Skeletal muscle tissue (tissue), 4 donors: ENCODE measurements around the gene TANC1. TPM values are rescaled to one million over a fixed set of nuclear protein-coding genes. Genes with fewer than 3 reads are reported as not detected.

ENCODE experiments used
- H3K27ac ChIP-seq: one replicate; pipeline ENCODE4 v1.7.0; 2013; ENCODE audit warnings: mild to moderate bottlenecking, low read depth, low read length, inconsistent platforms
- H3K27me3 ChIP-seq, 3 donors: one replicate each; pipeline ENCODE4 v1.7.0; 2013; ENCODE audit warnings: low read length in 3 of 3; ENCODE audit not compliant: control insufficient read depth in 3 of 3, insufficient read depth in 3 of 3
- H3K36me3 ChIP-seq, 3 donors: one replicate each; pipeline ENCODE4 v1.7.0; 2013; ENCODE audit warnings: low read length in 3 of 3; ENCODE audit not compliant: control insufficient read depth in 3 of 3, insufficient read depth in 3 of 3
- H3K4me1 ChIP-seq, 3 donors: one replicate each; pipeline ENCODE4 v1.7.0; 2013; ENCODE audit warnings: low read length in 3 of 3, mild to moderate bottlenecking in 3 of 3; ENCODE audit not compliant: control insufficient read depth in 3 of 3, insufficient read depth in 3 of 3
- H3K4me3 ChIP-seq, 3 donors: one replicate each; pipeline ENCODE4 v1.7.0; 2013; ENCODE audit warnings: low read length in 3 of 3
- H3K9ac ChIP-seq, 3 donors: one replicate each; pipeline ENCODE4 v1.7.0; 2013; ENCODE audit warnings: low read length in 3 of 3, mild to moderate bottlenecking in 3 of 3, moderate library complexity in 2 of 3, low read depth in 1 of 3
- H3K9me3 ChIP-seq, 3 donors: one replicate each; pipeline ENCODE4 v1.7.0; 2013; ENCODE audit warnings: low read length in 3 of 3; ENCODE audit not compliant: control insufficient read depth in 3 of 3
- total RNA-seq: library from RNA; depleted of rRNA; stranded (reverse); fragments of >200 nt; gene quantifications from one replicate; pipeline ENCODE4 v1.2.3, GENCODE V29; 2014
- donor health status: Osteomylitis.

Gene TANC1
- total RNA-seq, 1 donor from 2014 or later = 38.1 TPM

DNA sequence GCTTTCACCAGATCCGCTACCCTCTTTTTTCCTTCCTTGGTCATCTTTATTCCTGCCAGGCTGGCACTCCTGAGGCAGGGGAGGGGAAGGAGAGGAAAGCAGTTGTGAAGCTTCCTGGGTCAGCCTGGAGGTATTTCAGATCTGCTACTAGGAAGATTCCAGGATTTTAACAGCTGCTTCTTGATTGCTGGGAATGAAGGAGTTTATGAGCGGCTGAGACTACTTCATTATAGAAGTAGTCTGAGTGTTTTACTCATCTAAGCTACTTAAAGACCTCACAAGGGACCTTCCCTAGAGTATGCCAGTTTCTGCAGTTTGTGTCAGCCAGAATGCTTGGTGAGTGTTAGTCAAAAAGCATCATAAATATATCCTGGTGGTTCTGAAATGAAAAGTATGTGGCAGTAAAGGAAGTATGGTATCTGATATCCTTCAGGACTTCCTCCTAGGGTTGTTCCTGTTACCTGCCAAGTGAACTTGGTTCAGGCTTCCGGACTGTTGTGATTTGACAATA lies 1.9 kb downstream of the TANC1 start:
- Histone ChIP-seq H3K36me3 (no peaks in the 10 kb centered on the region), H3K4me1 (peaks cover 7 to 21% (median 16%) of the 10 kb centered on the region in 3 donors), H3K27me3 (no peaks in the 10 kb centered on the region), H3K27ac (peak overlapping the region; percentile 82), H3K9ac (peak overlapping the region; percentile 77 to 80 (median 79)), H3K9me3 (no peaks in the 10 kb centered on the region), H3K4me3 (peak overlapping the region; percentile 70 to 84 (median 81))

DNA sequence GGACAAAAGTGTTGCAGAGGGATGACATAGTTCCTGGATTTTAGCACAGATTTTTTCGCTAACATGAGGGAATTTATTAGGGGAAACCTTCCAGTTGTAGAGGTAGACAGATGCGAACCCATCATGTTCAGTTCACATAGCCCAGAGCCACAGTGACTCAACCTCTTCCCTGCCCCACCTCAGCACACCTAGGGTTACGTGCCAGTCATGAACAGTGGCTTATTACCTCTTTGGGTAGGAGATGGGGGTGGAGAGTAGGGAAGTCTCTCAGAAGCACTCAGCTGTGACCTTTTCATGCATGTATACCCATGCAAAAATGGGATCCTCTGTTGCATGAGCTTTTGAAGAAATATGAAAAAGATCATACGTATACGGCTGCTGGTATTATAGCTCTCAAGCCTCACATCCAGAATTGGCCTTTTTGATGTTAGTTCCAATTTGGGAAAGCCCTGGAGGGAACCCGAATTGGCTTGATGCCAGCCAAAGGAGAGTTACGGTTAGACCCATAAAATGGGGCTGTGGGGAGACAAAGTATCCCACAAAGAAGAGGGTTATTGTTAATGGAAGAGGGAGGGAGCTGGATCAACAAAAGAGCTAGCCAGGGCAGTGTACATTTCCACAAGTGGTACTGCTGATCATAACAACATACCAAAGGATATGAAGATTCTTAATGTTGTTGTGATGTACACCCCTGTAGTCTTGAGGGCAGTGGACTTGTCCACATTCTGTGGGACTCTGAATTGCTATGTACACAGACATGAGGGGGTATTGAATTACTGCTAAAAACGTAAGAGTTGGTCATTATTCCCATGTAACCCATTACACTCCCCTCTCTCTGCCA lies 4.9 kb downstream of the TANC1 start:
- Histone ChIP-seq H3K9me3 (no peaks in the 10 kb centered on the region), H3K36me3 (no peaks in the 10 kb centered on the region), H3K27me3 (no peaks in the 10 kb centered on the region), H3K27ac (no peak overlapping the region), H3K4me3 (no peak overlapping the region), H3K4me1 (peaks cover 7 to 16% (median 13%) of the 10 kb centered on the region in 3 donors), H3K9ac (no peak overlapping the region)

DNA sequence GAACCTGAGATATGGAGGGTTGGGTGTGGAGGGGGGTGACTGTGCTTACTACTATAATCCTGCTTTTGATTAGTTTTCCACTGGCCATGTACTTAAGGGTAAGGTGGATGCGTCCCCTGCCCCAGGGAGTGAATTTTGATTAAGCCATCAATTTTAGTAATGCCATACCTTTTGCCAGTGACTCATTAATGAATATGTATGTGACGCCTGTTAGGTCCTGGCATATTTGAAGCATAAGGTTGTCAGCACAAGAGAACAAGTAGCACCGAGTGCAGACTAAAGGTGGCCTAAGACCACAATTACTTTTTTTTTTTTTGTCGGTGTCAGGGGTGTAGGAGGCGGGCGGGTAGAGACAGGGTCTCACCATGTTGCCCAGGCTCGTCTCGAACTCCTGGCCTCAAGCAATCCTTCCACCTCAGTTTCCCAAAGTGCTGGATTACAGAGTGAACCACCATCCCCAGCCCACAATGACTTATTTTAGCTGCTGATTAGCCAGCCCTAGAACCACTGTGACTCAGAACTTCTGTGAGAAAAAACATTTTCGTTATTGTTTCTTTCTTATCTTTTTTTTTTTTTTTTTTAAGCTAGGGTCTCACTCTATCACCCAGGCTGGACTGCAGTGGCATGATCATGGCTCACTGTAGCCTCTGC lies 7.0 kb downstream of the TANC1 start:
- Histone ChIP-seq H3K27me3 (no peaks in the 10 kb centered on the region), H3K36me3 (no peaks in the 10 kb centered on the region), H3K4me1 (peaks cover 0 to 4% (median 2%) of the 10 kb centered on the region in 3 donors), H3K9ac (no peak overlapping the region), H3K27ac (no peak overlapping the region), H3K4me3 (no peak overlapping the region), H3K9me3 (no peaks in the 10 kb centered on the region)

DNA sequence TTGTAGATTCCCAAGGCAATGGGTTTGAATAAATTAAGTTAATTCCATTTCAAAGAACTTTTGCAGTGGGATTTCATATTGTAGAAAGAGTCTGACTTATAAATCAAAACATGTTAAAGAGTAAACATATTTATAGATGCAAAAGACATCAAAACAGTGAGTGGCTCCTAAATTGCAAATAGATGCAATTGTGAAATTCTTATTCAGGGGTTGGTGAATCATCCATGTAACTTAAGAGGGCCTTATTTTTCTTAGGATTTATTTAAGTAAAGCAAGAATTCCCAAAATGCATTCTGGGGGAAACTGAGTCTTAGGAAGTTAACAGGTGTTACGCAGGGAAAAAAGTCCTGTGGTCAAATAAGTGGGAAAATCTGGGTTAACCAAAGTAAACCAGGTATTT lies 11.3 kb downstream of the TANC1 start:
- Histone ChIP-seq H3K4me1 (peaks cover 4 to 5% (median 4%) of the 10 kb centered on the region in 3 donors), H3K27ac (no peak overlapping the region), H3K9me3 (no peaks in the 10 kb centered on the region), H3K4me3 (no peak overlapping the region), H3K9ac (no peak overlapping the region), H3K27me3 (no peaks in the 10 kb centered on the region), H3K36me3 (no peaks in the 10 kb centered on the region)

DNA sequence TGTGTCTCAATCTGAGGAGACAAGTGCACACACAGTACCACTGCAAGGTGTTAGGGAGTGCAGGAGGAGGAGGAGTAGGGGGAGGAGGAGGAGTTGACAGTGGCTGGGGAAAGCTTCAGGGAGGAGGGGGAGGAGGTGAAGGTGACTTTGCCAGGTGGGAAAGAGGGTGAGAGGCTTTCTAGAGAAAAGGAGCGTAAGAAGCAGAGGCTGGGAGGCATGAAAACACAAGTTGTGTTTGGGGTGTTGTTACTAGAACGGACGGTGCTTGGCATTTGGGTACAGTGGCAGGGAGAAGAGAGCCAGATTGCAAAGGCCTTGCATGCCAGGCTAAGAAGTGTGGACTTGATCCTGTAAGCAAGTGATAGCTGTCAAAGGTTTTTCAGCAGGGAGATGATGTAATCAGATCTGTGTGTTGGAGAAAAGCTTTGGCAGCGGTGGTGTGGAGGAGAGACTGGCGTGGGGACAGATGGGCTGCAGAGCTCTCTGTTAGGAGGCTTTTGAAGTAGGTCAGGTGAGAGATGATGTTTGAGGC lies 16.2 kb downstream of the TANC1 start:
- Histone ChIP-seq H3K27ac (no peak overlapping the region), H3K36me3 (no peaks in the 10 kb centered on the region), H3K9ac (no peak overlapping the region), H3K27me3 (no peaks in the 10 kb centered on the region), H3K9me3 (no peaks in the 10 kb centered on the region), H3K4me1 (peaks cover 7 to 11% (median 9%) of the 10 kb centered on the region in 3 donors), H3K4me3 (peak overlapping the region in 1 of 3 donors; percentile 25)

DNA sequence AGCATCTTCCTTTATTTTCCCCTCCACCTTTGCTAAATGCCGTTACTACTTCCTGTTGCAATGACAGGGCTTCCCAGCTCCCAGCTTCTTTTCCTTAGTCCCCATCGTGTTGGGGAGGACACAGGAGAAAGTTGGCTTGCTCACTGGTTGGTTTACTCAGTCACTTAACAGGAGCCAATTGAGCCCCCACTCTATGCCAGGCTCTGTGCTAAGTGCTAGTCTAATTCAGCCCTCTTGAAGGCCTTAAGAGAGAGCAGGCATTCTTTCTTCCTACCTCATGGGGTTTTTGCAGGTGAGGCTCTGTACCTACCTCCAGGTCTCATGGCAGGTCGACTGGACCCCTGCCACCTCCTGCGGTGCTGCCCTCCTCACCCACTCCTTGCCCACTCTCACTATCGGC lies 20.1 kb downstream of the TANC1 start:
- peaks cover 7 to 11% (median 9%) of the 10 kb centered on the region in 3 donors for H3K4me1 ChIP-seq
- H3K4me3 ChIP-seq = no peak overlapping the region
- H3K9me3 ChIP-seq = no peaks in the 10 kb centered on the region
- H3K27ac ChIP-seq = no peak overlapping the region
- no peak overlapping the region for H3K9ac ChIP-seq
- no peaks in the 10 kb centered on the region for H3K36me3 ChIP-seq
- no peaks in the 10 kb centered on the region for H3K27me3 ChIP-seq

DNA sequence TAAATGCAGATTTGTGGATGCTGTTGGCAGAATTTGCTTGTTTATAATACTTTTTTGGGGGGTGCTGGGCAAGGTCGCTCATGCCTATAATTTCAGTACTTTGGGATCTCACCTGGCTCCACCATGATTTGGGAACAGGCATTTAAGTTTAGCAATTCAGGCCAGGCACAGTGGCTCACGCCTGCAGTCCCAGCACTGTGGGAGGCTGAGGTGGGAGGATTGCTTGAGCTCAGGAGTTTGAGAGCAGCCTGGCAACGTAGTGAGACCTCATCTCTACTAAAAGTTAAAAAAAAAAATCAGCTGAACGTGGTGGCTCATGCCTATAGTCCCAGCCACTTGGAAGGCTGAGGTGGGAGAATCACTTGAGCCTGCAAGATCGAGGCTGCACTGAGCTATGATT lies 20.7 kb downstream of the TANC1 start:
- no peaks in the 10 kb centered on the region for H3K9me3 ChIP-seq
- H3K4me3 ChIP-seq = no peak overlapping the region
- H3K4me1 ChIP-seq = peaks cover 7 to 11% (median 9%) of the 10 kb centered on the region in 3 donors
- no peaks in the 10 kb centered on the region for H3K27me3 ChIP-seq
- no peak overlapping the region for H3K27ac ChIP-seq
- no peak overlapping the region for H3K9ac ChIP-seq
- H3K36me3 ChIP-seq = no peaks in the 10 kb centered on the region

DNA sequence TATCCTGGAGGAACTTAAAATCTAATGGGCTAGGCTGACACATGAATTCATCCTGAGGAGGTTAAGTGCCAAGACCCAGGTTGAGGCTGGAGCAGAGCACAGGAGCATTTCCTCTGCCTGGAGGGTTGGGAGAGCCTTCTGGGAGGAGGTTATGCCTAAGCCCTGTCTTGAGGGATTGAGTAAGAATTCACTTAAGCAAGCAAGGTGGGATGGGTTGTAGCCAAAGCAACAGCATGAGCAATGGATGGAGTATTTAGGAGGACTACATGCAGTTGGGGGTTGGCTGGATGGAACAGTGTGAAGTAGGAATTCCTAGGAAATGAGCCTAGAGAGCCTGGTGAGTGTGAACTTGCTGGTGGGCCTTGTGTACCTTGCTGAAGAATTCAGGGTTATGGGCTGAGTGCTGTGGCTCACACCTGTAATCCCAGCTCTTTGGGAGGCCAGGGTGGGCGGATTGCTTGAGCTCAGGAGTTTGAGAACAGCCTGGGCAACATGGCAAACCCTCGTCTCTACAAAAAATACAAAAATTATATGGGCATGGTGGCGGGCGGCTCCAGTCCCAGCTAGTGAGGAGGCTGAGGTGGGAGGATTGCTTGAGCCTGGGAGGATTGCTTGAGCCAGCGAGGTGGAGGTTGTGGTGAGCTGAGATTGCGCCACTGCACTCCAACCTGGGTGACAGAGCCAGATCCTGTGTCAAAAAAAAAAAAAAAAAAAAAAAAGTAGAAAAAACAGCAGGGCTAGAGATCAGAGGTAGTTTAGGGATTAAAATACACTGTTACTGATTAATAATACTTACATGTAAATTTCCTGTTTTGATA lies 22.2 kb downstream of the TANC1 start:
- no peaks in the 10 kb centered on the region for H3K36me3 ChIP-seq
- H3K4me3 ChIP-seq = no peak overlapping the region
- no peaks in the 10 kb centered on the region for H3K9me3 ChIP-seq
- peaks cover 0 to 3% (median under 1%) of the 10 kb centered on the region in 3 donors for H3K4me1 ChIP-seq
- no peak overlapping the region for H3K9ac ChIP-seq
- H3K27ac ChIP-seq = no peak overlapping the region
- H3K27me3 ChIP-seq = no peaks in the 10 kb centered on the region

DNA sequence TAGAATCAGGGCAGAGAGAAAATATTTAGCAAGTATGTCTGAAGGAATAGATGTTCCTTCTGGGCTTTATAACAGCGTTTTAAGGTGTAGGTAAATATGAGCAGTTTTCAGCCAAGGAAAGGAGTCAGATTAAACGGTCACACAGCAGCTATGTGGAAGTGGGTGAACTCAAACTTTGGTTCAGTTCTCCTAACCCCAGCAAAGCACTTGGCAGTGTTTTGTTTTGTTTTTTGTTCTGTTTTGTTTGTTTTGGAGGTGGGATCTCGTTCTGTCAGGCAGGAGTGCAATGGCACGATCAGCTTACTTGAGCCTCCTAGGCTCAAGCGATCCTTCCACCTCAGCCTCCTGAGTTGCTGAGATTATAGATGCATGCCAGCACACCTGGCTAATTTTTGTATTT lies 24.6 kb downstream of the TANC1 start:
- no peak overlapping the region for H3K27ac ChIP-seq
- H3K4me1 ChIP-seq = peaks cover 0 to 4% (median 2%) of the 10 kb centered on the region in 3 donors
- no peak overlapping the region for H3K4me3 ChIP-seq

More for the DNA sequence above, 24.6 kb downstream of the TANC1 start:
- no peaks in the 10 kb centered on the region for H3K36me3 ChIP-seq
- H3K9me3 ChIP-seq = no peaks in the 10 kb centered on the region
- no peaks in the 10 kb centered on the region for H3K27me3 ChIP-seq
- H3K9ac ChIP-seq = no peak overlapping the region
